AG09319 (cell line): Measurements from ENCODE around the gene GRK5.

Experiments used
- DNase-seq: peaks from one replicate; pipeline ENCODE4 v3.0.0-alpha.2; 2010; ENCODE audit warnings: low read depth; ENCODE audit errors: extremely low read depth
- CTCF ChIP-seq: IDR thresholded peaks from 2 replicates; pipeline ENCODE4 v1.5.1; 2011; ENCODE audit warnings: low read depth, mild to moderate bottlenecking, inconsistent platforms, low read length, moderate library complexity

Gene GRK5

GRCh38 chr10:119358567-119358966 is 151.2 kb downstream of the GRK5 start:
- no peak for TF ChIP-seq CTCF
- no peak for DNase-seq

GRCh38 chr10:119359025-119359424 is 151.7 kb downstream of the GRK5 start:
- DNase-seq = no peak

GRCh38 chr10:119360181-119360921 is 153.0 kb downstream of the GRK5 start:
- DNase-seq = no peak
- TF ChIP-seq CTCF = no peak

More at GRCh38 chr10:119359025-119359424, 151.7 kb downstream of the GRK5 start:
- TF ChIP-seq CTCF = no peak

- no peak for TF ChIP-seq CTCF
Observed at GRCh38 chr10:119361037-119361436, 153.7 kb downstream of the GRK5 start.

GRCh38 chr10:119362122-119362521 is 154.8 kb downstream of the GRK5 start:
- no peak for DNase-seq
- TF ChIP-seq CTCF = no peak

More at GRCh38 chr10:119361037-119361436, 153.7 kb downstream of the GRK5 start:
- DNase-seq = no peak

GRCh38 chr10:119364645-119365600 is 157.6 kb downstream of the GRK5 start:
- TF ChIP-seq CTCF = no peak; the same call in 1 of the 2 replicates
- DNase-seq = no peak
